Mesendoderm (in vitro differentiated cells): ENCODE measurements around the gene IGFBPL1.

ENCODE experiments used
- DNase-seq: peaks from one replicate; pipeline ENCODE4 v3.0.0; 2013
- H2AK5ac ChIP-seq: 2 replicates; pipeline ENCODE4 v1.6.1; 2013; ENCODE audit warnings: low read length, inconsistent platforms
- H2BK120ac ChIP-seq: 2 replicates; pipeline ENCODE4 v1.6.1; 2013; ENCODE audit warnings: low read depth, mild to moderate bottlenecking, low read length, moderate library complexity, mixed read lengths
- H2BK15ac ChIP-seq: replicated peaks from 2 replicates; pipeline ENCODE4 v1.6.1; 2013; ENCODE audit warnings: low read depth, mild to moderate bottlenecking, moderate library complexity
- H2BK5ac ChIP-seq: 2 replicates; pipeline ENCODE4 v1.6.1; 2013; ENCODE audit warnings: low read length, inconsistent platforms
- H3K18ac ChIP-seq: 2 replicates; pipeline ENCODE4 v1.6.1; 2013; ENCODE audit warnings: mild to moderate bottlenecking, low read length, mixed read lengths
- H3K23ac ChIP-seq: one replicate; pipeline ENCODE4 v1.6.1; 2013; ENCODE audit warnings: low read length
- H3K27ac ChIP-seq: 2 replicates; pipeline ENCODE4 v1.5.1; 2013; ENCODE audit warnings: low read depth, mild to moderate bottlenecking, inconsistent platforms, low read length, moderate library complexity
- H3K27me3 ChIP-seq: 2 replicates; pipeline ENCODE4 v1.6.1; 2013; ENCODE audit warnings: low read length, control low read depth, mild to moderate bottlenecking, inconsistent platforms; ENCODE audit not compliant: insufficient read depth, poor library complexity
- H3K36me3 ChIP-seq: 2 replicates; pipeline ENCODE4 v1.6.1; 2013; ENCODE audit warnings: low read length, inconsistent platforms; ENCODE audit not compliant: control insufficient read depth, insufficient read depth
- H3K4ac ChIP-seq: one replicate; pipeline ENCODE4 v1.6.1; 2013; ENCODE audit warnings: low read depth, mild to moderate bottlenecking, low read length, moderate library complexity
- H3K4me1 ChIP-seq: 2 replicates; pipeline ENCODE4 v1.6.1; 2013; ENCODE audit warnings: low read depth, low read length, inconsistent platforms; ENCODE audit not compliant: control insufficient read depth
- H3K4me2 ChIP-seq: 2 replicates; pipeline ENCODE4 v1.6.1; 2013; ENCODE audit warnings: low read length
- H3K4me3 ChIP-seq: 2 replicates; pipeline ENCODE4 v1.5.1; 2013; ENCODE audit warnings: mild to moderate bottlenecking, low read length
- H3K56ac ChIP-seq: one replicate; pipeline ENCODE4 v1.6.1; 2013; ENCODE audit warnings: low read length
- H3K79me1 ChIP-seq: 2 replicates; pipeline ENCODE4 v1.6.1; 2013; ENCODE audit warnings: low read length, inconsistent platforms
- H3K79me2 ChIP-seq: 2 replicates; pipeline ENCODE4 v1.6.1; 2013; ENCODE audit warnings: mild to moderate bottlenecking, low read length; ENCODE audit not compliant: control insufficient read depth, insufficient read depth
- H3K9ac ChIP-seq: 2 replicates; pipeline ENCODE4 v1.6.1; 2013; ENCODE audit warnings: low read length, inconsistent platforms
- H4K5ac ChIP-seq: one replicate; pipeline ENCODE4 v1.6.1; 2013; ENCODE audit warnings: low read length
- H4K8ac ChIP-seq: one replicate; pipeline ENCODE4 v1.6.1; 2013; ENCODE audit warnings: low read depth, mild to moderate bottlenecking, control low read depth, low read length, moderate library complexity
- WGBS: extraction: QIAGEN DNeasy Blood & Tissue Kit; methylation state at CpG from one replicate; pipeline ENCODE4 v1.1.7; 2013; ENCODE audit warnings: low lambda C conversion rate, missing lambda C conversion rate; ENCODE audit not compliant: insufficient coverage; ENCODE audit errors: extremely low coverage; 5-methylcytosine and 5-hydroxymethylcytosine counted together

The IGFBPL1 gene

GRCh38 chr9:38428062-38428461, 3.8 kb upstream of the IGFBPL1 start:
- H2BK5ac ChIP-seq, result no peak overlapping the region
- no peak overlapping the region for H4K8ac ChIP-seq
- H3K36me3 ChIP-seq, result no peaks in the 10 kb centered on the region
- no peak overlapping the region for H3K4me2 ChIP-seq
- no peak overlapping the region for H3K18ac ChIP-seq
- no peak overlapping the region for H3K4ac ChIP-seq
- H2AK5ac ChIP-seq, result no peak overlapping the region
- no peak overlapping the region for H3K23ac ChIP-seq
- no peak overlapping the region for H3K56ac ChIP-seq
- DNase-seq, result no peak
- no peaks in the 10 kb centered on the region for H3K79me2 ChIP-seq
- peaks cover 9% of the 10 kb centered on the region for H3K4me1 ChIP-seq
- H4K5ac ChIP-seq, result no peak overlapping the region
- no CpG with 5 or more reads among the region's 1 CpG for WGBS
- H3K9ac ChIP-seq, result no peak overlapping the region
- H3K4me3 ChIP-seq, result no peak overlapping the region
- no peaks in the 10 kb centered on the region for H3K79me1 ChIP-seq
- no peak overlapping the region for H2BK120ac ChIP-seq
- H3K27ac ChIP-seq, result no peak overlapping the region
- peaks cover 6% of the 10 kb centered on the region for H3K27me3 ChIP-seq
- no peak overlapping the region for H2BK15ac ChIP-seq

- Histone ChIP-seq H4K5ac (no peak overlapping the region), H3K4me3 (no peak overlapping the region), H3K4ac (no peak overlapping the region), H3K9ac (no peak overlapping the region), H3K23ac (no peak overlapping the region), H3K79me2 (no peaks in the 10 kb centered on the region), H3K36me3 (no peaks in the 10 kb centered on the region), H2BK5ac (no peak overlapping the region), H3K4me1 (peaks cover 12% of the 10 kb centered on the region), H3K18ac (no peak overlapping the region), H2BK120ac (no peak overlapping the region), H3K56ac (no peak overlapping the region), H3K27ac (no peak overlapping the region), H2AK5ac (no peak overlapping the region), H3K4me2 (no peak overlapping the region), H4K8ac (no peak overlapping the region), H2BK15ac (no peak overlapping the region), H3K27me3 (peaks cover 6% of the 10 kb centered on the region), H3K79me1 (no peaks in the 10 kb centered on the region)
- no peak for DNase-seq
- no CpG with 5 or more reads among the region's 4 CpGs for WGBS
Observed at GRCh38 chr9:38424918-38425317, 664 bp upstream of the IGFBPL1 start.

GRCh38 chr9:38423273-38423972, 831 bp downstream of the IGFBPL1 start:
- Histone ChIP-seq H4K8ac (no peak overlapping the region), H2BK120ac (no peak overlapping the region), H3K4me3 (peak overlapping the region; percentile 6), H3K27ac (no peak overlapping the region), H3K9ac (peak overlapping the region; percentile 75), H3K4ac (no peak overlapping the region), H2BK5ac (no peak overlapping the region), H3K79me1 (no peaks in the 10 kb centered on the region), H3K4me2 (peak overlapping the region; percentile 87), H3K27me3 (peaks cover 6% of the 10 kb centered on the region), H4K5ac (no peak overlapping the region), H3K36me3 (no peaks in the 10 kb centered on the region), H3K23ac (no peak overlapping the region), H3K79me2 (no peaks in the 10 kb centered on the region), H3K18ac (peak overlapping the region; percentile 33), H2BK15ac (no peak overlapping the region), H3K56ac (peak overlapping the region; percentile 93), H2AK5ac (no peak overlapping the region), H3K4me1 (peaks cover 12% of the 10 kb centered on the region)
- DNase-seq, result peak; percentile 53
- WGBS, result no CpG with 5 or more reads among the region's 15 CpGs

GRCh38 chr9:38422555-38423260, 1.5 kb downstream of the IGFBPL1 start:
- peak overlapping the region; percentile 1 for H3K18ac ChIP-seq
- no peaks in the 10 kb centered on the region for H3K79me2 ChIP-seq
- H3K56ac ChIP-seq, result no peak overlapping the region
- H3K27ac ChIP-seq, result no peak overlapping the region
- DNase-seq, result no peak
- no CpG with 5 or more reads among the region's 7 CpGs for WGBS
- H3K4me1 ChIP-seq, result peaks cover 12% of the 10 kb centered on the region
- H3K36me3 ChIP-seq, result no peaks in the 10 kb centered on the region
- no peak overlapping the region for H2BK120ac ChIP-seq
- H2BK15ac ChIP-seq, result no peak overlapping the region
- no peak overlapping the region for H3K4me2 ChIP-seq
- no peak overlapping the region for H2BK5ac ChIP-seq
- no peak overlapping the region for H3K9ac ChIP-seq
- no peak overlapping the region for H2AK5ac ChIP-seq
- no peak overlapping the region for H3K23ac ChIP-seq
- no peak overlapping the region for H4K8ac ChIP-seq
- H3K79me1 ChIP-seq, result no peaks in the 10 kb centered on the region
- no peak overlapping the region for H3K4me3 ChIP-seq
- H3K4ac ChIP-seq, result no peak overlapping the region
- H3K27me3 ChIP-seq, result peaks cover 6% of the 10 kb centered on the region
- H4K5ac ChIP-seq, result no peak overlapping the region

- Histone ChIP-seq H2BK5ac (no peak overlapping the region), H4K5ac (no peak overlapping the region), H3K56ac (no peak overlapping the region), H3K27ac (peak overlapping the region; percentile 7), H2AK5ac (no peak overlapping the region), H2BK120ac (no peak overlapping the region), H3K9ac (no peak overlapping the region), H3K23ac (no peak overlapping the region), H3K79me2 (no peaks in the 10 kb centered on the region), H3K4ac (no peak overlapping the region), H3K4me1 (peaks cover 4% of the 10 kb centered on the region), H3K27me3 (peaks cover 6% of the 10 kb centered on the region), H3K79me1 (no peaks in the 10 kb centered on the region), H3K18ac (no peak overlapping the region), H4K8ac (no peak overlapping the region), H2BK15ac (no peak overlapping the region), H3K36me3 (no peaks in the 10 kb centered on the region), H3K4me3 (no peak overlapping the region), H3K4me2 (no peak overlapping the region)
- DNase-seq, result peak; percentile 85
- WGBS, result no CpG with 5 or more reads among the region's 9 CpGs
Observed at GRCh38 chr9:38421498-38422211, 2.6 kb downstream of the IGFBPL1 start.
